ENCODE results near the gene RYR3.

- TF ChIP-seq EZH2 (IDR thresholded peaks at IDR 0.05; ENCODE audit: low read length, missing control alignments) = no peak
- TF ChIP-seq CTCF (conservative IDR thresholded peaks at IDR 0.05 in 1 of 2, IDR thresholded peaks at IDR 0.05 in 1 of 2; ENCODE audit: low read depth in 1 of 2, low read length in 2 of 2) = no peak
These were observed 224.4 kb downstream of the RYR3 start for GRCh38 chr15:33535135-33535534.
